K562 (cell line): ENCODE data around the gene ICAM3. TPM values are rescaled to one million over a fixed set of nuclear protein-coding genes. Genes with fewer than 3 reads are reported as not detected.
A peak's percentile ranks its signal among the peaks of the same experiment; 100 is the strongest.

Source experiments
- ARID1B ChIP-seq: fragments of 450-650 bp; IDR thresholded peaks from 2 replicates; pipeline ENCODE4 v1.6.1; 2016; ENCODE audit warnings: antibody characterized with exemption, mild to moderate bottlenecking, inconsistent platforms
- C11orf30 ChIP-seq: fragments of 450-650 bp; IDR thresholded peaks from 2 replicates; pipeline ENCODE4 v1.6.1; 2016; ENCODE audit warnings: low read depth, mild to moderate bottlenecking
- CEBPG ChIP-seq, 3 experiments: fragments of 200-800 bp in 1 of 3; sonication (Bioruptor generic) in 1 of 3; sonication (generic) in 1 of 3; formaldehyde crosslinking in 1 of 3; IDR thresholded peaks in 2 of 3; conservative IDR thresholded peaks in 1 of 3; 2 replicates each; pipeline versions ENCODE4 v1.6.1 to v1.8.0; 2016 to 2022; ENCODE audit warnings: missing compliant biosample characterization in 2 of 3, missing genetic modification characterization in 2 of 3, mild to moderate bottlenecking in 1 of 3, missing genetic modification reagents in 1 of 3
- CHD4 ChIP-seq: fragments of 200-600 bp; sonication (generic); IDR thresholded peaks from 3 replicates; pipeline ENCODE4 v1.6.1; 2012; ENCODE audit warnings: low read depth, mild to moderate bottlenecking, mixed read lengths, low read length, inconsistent platforms; ENCODE audit not compliant: insufficient read depth, insufficient replicate concordance, poor library complexity, severe bottlenecking
- ELF2 ChIP-seq: fragments of 250-450 bp; sonication (Bioruptor Pico); IDR thresholded peaks from 2 replicates; pipeline ENCODE4 v1.5.0; 2021; ENCODE audit warnings: mild to moderate bottlenecking
- KLF10 ChIP-seq: fragments of 250-450 bp; sonication (Bioruptor Pico); IDR thresholded peaks from 2 replicates; pipeline ENCODE4 v1.6.1; 2021; ENCODE audit warnings: matching md5 sums
- MTA3 ChIP-seq: fragments of 450-650 bp; formaldehyde crosslinking; IDR thresholded peaks from 2 replicates; pipeline ENCODE4 v1.6.1; 2017; ENCODE audit warnings: mild to moderate bottlenecking, borderline replicate concordance
- NELFE ChIP-seq: IDR thresholded peaks from 2 replicates; pipeline ENCODE4 v1.6.1; 2011; ENCODE audit warnings: mild to moderate bottlenecking; ENCODE audit not compliant: insufficient read depth, insufficient read length
- NRF1 ChIP-seq, 2 experiments: fragments of 450-650 bp; IDR thresholded peaks in 1 of 2; conservative IDR thresholded peaks in 1 of 2; 2 replicates each; pipeline ENCODE4 v1.6.1; 2014; ENCODE audit warnings: mild to moderate bottlenecking in 2 of 2
- PHB ChIP-seq: fragments of 250-450 bp; sonication (Bioruptor Pico); IDR thresholded peaks from 2 replicates; pipeline ENCODE4 v1.5.0; 2021
- PHF20 ChIP-seq: fragments of 450-650 bp; IDR thresholded peaks from 2 replicates; pipeline ENCODE4 v1.6.1; 2018; ENCODE audit not compliant: partially characterized antibody
- RFX1 ChIP-seq: fragments of 450-650 bp; IDR thresholded peaks from 2 replicates; pipeline ENCODE4 v1.6.1; 2016; ENCODE audit warnings: mild to moderate bottlenecking, moderate library complexity
- TAF7 ChIP-seq: fragments of 450-650 bp; IDR thresholded peaks from 2 replicates; pipeline ENCODE4 v1.6.1; 2016; ENCODE audit warnings: missing genetic modification characterization, missing compliant biosample characterization
- polyA plus RNA-seq, 8 experiments: library from polyadenylated mRNA; depleted of rRNA in 4 of 8; stranded (reverse) in 5 of 8; unstranded in 3 of 8; fragments of >200 nt; fragmentation: Nextera tagmentation in 2 of 8; fragmentation: Illumina TruSeq in 1 of 8; extraction: Ambion mirVana in 2 of 8; extraction: Trizol in 1 of 8; gene quantifications; 2 replicates each; pipeline versions ENCODE4 v1.2.1 to v1.2.3, GENCODE V29; 2011 to 2014; ENCODE audit warnings: inconsistent platforms in 1 of 8, missing spikeins in 1 of 8
- total RNA-seq, 7 experiments: library from RNA; depleted of rRNA in 6 of 7; stranded (reverse); fragments of >200 nt in 6 of 7; fragmentation: Illumina TruSeq in 2 of 7; extraction: Trizol in 2 of 7; gene quantifications; 2 replicates each; pipeline versions ENCODE4 v1.2.1 to v1.2.3, GENCODE V29; 2011 to 2021; ENCODE audit warnings: low replicate concordance in 1 of 7
- TF ChIP-seq, protein P1 (sequence below), 2 experiments: fragments of 450-650 bp; formaldehyde crosslinking in 1 of 2; IDR thresholded peaks; 2 replicates each; pipeline versions ENCODE4 v1.4.0 to v1.6.1; 2014 to 2020; ENCODE audit warnings: mild to moderate bottlenecking in 2 of 2, borderline replicate concordance in 1 of 2, low read depth in 1 of 2
- TF ChIP-seq, protein P2 (sequence below): fragments of 250-450 bp; sonication (Bioruptor Pico); IDR thresholded peaks from 2 replicates; pipeline ENCODE4 v1.8.0; 2021; ENCODE audit warnings: borderline replicate concordance, mild to moderate bottlenecking, moderate library complexity; ENCODE audit not compliant: poor library complexity, severe bottlenecking
- TF ChIP-seq, protein P3 (sequence below): fragments of 250-450 bp; sonication (Bioruptor Pico); IDR thresholded peaks from 2 replicates; pipeline ENCODE4 v1.8.0; 2021; ENCODE audit warnings: moderate library complexity, mild to moderate bottlenecking, inconsistent platforms

ICAM3 gene
- total and polyA plus RNA-seq, 9 of the 15 experiments (the other 6 are each of a cell fraction or from before 2014, with no cell fraction given): 6.5 to 39.5 (median 24.2) TPM

DNA sequence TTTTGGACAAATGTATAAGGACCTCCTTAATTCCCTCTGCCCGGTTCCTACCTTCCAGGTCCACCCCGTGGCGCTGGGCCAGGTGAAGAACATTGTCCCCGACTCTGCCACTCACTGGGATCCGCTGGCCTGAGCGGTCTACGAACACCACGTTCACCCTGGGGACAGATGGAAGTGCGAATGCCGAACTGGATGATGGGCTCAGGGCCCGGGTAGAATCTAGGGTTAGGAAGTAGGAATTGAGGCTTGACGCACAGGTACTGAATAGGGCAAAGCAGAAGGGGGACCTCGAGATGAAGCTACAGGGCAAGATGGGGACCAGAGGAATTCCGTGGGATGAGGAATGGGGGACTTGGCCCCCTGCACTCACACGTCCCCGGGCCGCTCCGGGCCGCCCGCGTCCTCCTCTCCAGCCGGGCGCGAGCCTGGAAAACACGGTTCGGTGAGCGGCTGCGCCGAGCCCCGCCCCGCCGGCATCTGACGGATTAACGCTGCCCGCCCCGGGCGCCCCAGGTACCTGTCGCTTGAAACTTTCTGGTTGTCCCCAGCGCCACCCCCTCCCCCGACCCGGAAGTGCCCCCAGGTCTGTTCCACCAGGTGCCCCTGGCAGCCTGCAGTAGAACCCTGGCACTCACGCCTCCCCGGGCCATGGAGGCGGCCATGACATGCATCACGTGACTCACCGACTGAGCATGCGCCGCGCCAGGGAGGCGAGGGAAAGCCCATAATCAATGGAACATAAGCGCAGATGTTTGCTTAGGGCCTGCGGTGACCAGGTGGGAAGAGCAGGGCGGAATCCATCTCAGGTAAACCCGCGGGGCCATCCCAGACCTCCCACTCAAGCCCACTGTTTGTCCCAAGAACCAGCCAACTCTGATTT, 23.8 kb downstream of the ICAM3 start, which contains the start of gene FDX2 (continued):
- TF ChIP-seq, protein P1, sequence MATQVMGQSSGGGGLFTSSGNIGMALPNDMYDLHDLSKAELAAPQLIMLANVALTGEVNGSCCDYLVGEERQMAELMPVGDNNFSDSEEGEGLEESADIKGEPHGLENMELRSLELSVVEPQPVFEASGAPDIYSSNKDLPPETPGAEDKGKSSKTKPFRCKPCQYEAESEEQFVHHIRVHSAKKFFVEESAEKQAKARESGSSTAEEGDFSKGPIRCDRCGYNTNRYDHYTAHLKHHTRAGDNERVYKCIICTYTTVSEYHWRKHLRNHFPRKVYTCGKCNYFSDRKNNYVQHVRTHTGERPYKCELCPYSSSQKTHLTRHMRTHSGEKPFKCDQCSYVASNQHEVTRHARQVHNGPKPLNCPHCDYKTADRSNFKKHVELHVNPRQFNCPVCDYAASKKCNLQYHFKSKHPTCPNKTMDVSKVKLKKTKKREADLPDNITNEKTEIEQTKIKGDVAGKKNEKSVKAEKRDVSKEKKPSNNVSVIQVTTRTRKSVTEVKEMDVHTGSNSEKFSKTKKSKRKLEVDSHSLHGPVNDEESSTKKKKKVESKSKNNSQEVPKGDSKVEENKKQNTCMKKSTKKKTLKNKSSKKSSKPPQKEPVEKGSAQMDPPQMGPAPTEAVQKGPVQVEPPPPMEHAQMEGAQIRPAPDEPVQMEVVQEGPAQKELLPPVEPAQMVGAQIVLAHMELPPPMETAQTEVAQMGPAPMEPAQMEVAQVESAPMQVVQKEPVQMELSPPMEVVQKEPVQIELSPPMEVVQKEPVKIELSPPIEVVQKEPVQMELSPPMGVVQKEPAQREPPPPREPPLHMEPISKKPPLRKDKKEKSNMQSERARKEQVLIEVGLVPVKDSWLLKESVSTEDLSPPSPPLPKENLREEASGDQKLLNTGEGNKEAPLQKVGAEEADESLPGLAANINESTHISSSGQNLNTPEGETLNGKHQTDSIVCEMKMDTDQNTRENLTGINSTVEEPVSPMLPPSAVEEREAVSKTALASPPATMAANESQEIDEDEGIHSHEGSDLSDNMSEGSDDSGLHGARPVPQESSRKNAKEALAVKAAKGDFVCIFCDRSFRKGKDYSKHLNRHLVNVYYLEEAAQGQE (IDR thresholded peaks at IDR 0.05; ENCODE audit: borderline replicate concordance): peak; percentile 87
- TF ChIP-seq, protein P1 (CRISPR knock-in tag; IDR thresholded peaks at IDR 0.05; ENCODE audit: low read depth): no peak
- TF ChIP-seq PHB (CRISPR knock-in tag) (no peak), KLF10 (CRISPR knock-in tag) (no peak), C11orf30 (peak; percentile 93), ELF2 (CRISPR knock-in tag) (peak; percentile 52; the same call in 1 of the 2 replicates), CEBPG (CRISPR knock-in tag; IDR thresholded peaks at IDR 0.05) (no peak), CEBPG (tag; conservative IDR thresholded peaks at IDR 0.05 in 1 of 2, IDR thresholded peaks at IDR 0.05 in 1 of 2) (no peak), NELFE (no peak), RFX1 (no peak), CHD4 (no peak), TAF7 (tag) (no peak), MTA3 (no peak), NRF1 (conservative IDR thresholded peaks at IDR 0.05 in 1 of 2, IDR thresholded peaks at IDR 0.05 in 1 of 2) (peak; percentile 93 to 95), ARID1B (no peak), PHF20 (peak; percentile 97)
- TF ChIP-seq, protein P2, sequence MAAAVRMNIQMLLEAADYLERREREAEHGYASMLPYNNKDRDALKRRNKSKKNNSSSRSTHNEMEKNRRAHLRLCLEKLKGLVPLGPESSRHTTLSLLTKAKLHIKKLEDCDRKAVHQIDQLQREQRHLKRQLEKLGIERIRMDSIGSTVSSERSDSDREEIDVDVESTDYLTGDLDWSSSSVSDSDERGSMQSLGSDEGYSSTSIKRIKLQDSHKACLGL: peak; percentile 99
- TF ChIP-seq, protein P3, sequence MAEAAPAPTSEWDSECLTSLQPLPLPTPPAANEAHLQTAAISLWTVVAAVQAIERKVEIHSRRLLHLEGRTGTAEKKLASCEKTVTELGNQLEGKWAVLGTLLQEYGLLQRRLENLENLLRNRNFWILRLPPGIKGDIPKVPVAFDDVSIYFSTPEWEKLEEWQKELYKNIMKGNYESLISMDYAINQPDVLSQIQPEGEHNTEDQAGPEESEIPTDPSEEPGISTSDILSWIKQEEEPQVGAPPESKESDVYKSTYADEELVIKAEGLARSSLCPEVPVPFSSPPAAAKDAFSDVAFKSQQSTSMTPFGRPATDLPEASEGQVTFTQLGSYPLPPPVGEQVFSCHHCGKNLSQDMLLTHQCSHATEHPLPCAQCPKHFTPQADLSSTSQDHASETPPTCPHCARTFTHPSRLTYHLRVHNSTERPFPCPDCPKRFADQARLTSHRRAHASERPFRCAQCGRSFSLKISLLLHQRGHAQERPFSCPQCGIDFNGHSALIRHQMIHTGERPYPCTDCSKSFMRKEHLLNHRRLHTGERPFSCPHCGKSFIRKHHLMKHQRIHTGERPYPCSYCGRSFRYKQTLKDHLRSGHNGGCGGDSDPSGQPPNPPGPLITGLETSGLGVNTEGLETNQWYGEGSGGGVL: no peak
